ENCODE measurements around the gene CETP.
"Not testable (repeated sequence)": the region's sequence is repeated elsewhere in the genome, so short reads cannot be mapped to it uniquely, and the experiment has no call there.

CETP gene

DNA sequence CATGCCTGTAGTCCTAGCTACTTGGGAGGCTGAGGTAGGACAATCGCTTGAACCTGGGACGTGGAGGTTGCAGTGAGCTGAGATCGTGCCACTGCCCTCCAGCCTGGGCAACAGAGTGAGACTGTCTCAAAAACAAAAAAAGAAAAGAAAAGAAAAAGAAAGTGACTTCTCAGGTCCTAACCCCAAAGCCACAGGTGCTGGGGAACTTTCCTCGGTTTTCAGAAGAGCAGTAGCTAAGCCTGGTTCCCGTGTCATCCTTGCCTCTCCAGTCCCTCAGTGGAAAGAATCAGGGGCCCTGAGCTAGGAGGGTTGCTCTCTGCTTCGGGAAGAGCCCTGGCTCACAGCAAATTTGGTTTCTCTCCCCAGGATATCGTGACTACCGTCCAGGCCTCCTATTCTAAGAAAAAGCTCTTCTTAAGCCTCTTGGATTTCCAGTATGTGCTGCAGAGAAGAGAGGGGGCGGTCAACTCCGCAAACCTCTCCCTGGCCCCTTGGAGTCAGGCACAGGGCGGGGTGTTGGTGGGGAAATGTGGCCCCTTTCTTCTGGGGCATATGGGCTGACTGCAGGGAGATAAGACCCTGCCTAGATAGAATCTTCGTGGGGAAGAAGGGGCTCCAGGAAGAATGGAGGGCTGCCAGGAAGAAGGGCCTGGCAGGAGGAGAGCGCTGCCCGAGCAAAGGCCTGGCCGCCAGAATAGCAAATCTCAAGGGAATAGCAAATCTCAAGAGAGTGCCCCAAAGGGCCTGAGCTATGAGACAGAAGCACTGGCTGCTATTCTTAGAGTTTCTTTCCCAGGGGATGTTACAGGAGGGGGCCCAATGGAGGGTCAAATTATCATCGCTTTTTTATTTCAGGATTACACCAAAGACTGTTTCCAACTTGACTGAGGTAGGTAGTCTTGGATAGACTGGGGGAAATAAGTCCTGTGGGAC lies 19.3 kb downstream of the CETP start:
- DNase-seq (ENCODE audit: low spot score) = no peak

DNA sequence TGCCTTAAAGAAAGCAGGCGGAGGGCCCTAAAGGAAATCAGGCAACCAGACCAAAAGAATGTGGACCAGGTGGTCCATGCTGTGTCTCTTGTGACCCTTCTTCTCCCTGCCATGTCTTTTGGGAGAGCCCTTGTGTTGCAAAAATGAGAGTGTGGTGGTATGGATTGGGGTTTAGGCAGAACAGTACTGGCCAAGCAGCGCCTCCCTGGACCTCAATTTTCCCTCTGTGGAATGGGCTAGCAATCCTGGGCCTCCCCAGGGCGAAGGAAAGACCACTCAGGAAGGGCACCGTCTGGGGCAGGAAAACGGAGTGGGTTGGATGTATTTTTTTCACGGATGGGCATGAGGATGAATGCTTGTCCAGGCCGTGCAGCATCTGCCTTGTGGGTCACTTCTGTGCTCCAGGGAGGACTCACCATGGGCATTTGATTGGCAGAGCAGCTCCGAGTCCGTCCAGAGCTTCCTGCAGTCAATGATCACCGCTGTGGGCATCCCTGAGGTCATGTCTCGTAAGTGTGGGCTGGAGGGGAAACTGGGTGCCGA lies 20.1 kb downstream of the CETP start:
- no peak for DNase-seq (ENCODE audit: low spot score)

GRCh38 chr16:56982695-56983094 lies 20.9 kb downstream of the CETP start:
- DNase-seq (ENCODE audit: low spot score) = no peak

GRCh38 chr16:56983211-56983751 lies 21.5 kb downstream of the CETP start:
- DNase-seq (ENCODE audit: low spot score) = no peak

DNA sequence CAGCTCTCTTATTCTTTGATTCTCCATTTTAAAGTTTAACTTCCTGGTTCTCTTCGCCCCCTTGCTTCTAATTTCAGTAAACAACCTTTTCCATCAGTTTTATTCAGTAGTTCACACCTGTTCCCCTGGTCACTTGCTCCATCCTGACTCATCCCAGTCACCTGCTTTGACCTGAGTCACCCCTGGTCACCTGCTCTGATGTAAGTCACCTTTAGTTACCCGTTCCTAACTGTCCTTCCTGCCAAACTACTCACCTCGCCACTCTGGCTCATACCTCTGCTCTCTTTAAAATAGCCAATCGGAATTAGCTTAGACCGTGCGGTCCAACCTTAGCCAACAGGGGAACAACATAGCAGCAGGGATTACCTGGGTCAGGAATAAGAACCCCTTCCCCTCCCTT lies 22.9 kb downstream of the CETP start:
- DNase-seq (ENCODE audit: low spot score) = no peak

GRCh38 chr16:56985288-56985961 lies 23.7 kb downstream of the CETP start:
- DNase-seq (ENCODE audit: low spot score) = peak; percentile 45

DNA sequence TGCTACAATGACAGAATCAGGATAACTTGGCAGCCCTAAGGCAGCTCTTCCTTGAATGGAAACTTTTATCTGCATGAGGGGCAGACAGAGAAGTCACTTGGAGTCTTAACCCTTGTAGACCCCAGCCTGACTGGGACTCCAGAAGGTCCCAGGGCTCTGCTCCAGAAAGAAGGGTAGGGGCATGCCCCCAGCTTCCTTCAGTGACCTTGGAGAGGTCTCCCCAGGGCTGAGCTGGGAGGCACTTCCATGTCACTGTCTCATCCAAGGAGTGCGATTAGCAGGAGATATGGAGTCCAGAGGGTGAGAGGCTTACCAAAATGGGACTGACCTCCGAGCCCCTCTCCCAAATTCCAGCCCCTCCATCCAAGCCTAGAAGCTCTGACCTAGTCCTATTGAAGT lies 24.2 kb downstream of the CETP start:
- no peak for DNase-seq (ENCODE audit: low spot score)

DNA sequence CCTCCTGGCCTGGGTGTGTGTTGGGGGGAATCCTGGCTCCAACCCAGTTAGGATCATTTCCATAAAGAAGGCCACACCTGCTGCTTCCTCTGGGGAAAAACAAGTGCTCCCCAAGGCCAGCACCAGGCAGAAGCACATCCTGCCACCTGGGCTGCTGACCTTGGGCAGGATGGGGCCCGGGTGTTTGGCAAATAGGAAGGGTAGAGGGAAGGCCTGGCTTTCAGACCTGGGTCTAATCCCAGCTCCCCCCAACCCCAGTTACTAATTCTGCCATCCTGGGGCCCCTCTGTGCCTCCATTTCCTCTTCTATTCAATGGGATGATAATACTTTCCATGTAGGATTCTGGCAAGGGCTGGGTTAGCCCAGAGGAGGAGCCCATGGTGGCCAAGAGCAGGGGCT lies 24.6 kb downstream of the CETP start:
- DNase-seq (ENCODE audit: low spot score) = no peak

GRCh38 chr16:56986908-56987307 lies 25.2 kb downstream of the CETP start:
- DNase-seq (ENCODE audit: low spot score) = not testable (repeated sequence)

DNA sequence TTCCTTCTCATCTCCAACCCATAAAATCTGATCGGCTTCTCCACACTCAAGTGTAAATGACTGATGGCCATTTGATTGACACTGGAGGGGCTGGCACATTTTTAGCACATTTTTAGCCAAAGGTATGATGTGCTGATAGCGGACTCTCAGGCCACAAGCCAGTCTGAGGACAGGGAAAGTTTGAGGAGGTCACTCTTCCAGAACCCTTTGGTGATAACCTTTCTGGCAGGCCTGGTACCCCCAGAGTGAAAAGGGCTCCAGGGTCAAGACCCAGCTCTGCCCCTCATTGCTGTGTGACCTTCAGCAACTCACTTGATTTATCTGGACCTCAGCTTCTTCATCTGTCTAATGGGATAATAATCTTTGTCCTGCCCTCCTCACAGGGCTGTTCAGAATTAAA lies 25.9 kb downstream of the CETP start:
- DNase-seq (ENCODE audit: low spot score) = no peak

DNA sequence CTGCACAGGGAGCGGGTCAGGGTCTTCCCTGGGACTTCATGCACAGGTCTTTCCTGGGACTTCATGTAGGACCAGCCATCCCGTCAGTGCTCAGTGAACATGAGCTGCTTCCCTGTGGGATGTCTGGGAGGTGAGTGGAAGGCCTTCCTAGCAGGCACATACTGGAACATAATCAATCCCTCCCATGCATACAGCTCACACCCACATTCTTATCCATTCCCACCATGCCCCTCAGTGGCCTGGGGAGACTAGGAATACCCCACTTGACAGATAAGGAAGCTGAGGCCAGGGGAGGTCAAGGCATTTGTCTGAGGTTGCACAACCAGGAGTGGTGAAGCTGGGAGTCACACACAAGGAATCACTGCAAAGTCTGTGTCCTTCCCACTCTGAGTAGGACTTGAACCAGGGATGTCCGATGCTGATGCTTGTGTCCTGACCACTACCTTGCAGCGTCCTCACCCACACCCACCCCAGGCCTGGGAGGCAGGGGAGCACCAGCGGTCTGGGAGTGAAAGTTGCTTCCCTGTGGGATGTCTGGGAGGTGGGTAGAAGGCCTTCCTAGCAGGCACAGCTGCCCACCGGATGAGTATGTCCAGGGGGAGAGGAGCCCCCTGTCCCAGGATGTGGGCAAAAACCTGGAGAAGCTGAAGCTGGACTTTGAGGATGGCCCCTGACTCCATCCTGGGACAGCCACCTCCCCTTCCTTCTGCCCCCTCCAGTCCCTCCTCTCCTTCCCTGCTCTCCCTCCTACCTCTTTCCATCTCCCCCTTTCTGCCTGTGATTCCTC lies 26.6 kb downstream of the CETP start:
- DNase-seq (ENCODE audit: low spot score) = no peak

GRCh38 chr16:56988948-56989945 lies 27.5 kb downstream of the CETP start, which contains the start of gene NLRC5:
Gene NLRC5, plus strand, starts transcription at chr16:56989557. Its CDS starts 31,156 bp downstream, at chr16:57020713.
- DNase-seq (ENCODE audit: low spot score) = peak; percentile 48

DNA sequence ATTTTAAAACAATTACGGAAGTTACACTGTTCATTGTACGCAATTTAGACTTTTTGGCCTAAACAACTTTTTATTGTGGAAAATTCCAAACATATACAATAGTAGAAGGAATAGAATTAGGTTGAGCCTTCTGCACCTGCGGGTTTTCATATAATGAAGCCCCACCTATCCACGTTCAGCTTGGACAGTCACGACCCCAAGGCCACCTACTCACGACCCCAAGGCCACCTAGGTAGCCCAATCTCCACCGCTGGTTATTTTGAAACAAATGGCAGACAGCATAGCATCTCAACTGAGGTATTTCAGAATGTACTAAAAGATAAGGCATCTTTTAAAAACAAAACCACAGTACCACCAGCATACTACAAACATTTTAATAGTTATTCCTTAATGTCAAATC lies 28.2 kb downstream of the CETP start:
- DNase-seq (ENCODE audit: low spot score) = no peak

DNA sequence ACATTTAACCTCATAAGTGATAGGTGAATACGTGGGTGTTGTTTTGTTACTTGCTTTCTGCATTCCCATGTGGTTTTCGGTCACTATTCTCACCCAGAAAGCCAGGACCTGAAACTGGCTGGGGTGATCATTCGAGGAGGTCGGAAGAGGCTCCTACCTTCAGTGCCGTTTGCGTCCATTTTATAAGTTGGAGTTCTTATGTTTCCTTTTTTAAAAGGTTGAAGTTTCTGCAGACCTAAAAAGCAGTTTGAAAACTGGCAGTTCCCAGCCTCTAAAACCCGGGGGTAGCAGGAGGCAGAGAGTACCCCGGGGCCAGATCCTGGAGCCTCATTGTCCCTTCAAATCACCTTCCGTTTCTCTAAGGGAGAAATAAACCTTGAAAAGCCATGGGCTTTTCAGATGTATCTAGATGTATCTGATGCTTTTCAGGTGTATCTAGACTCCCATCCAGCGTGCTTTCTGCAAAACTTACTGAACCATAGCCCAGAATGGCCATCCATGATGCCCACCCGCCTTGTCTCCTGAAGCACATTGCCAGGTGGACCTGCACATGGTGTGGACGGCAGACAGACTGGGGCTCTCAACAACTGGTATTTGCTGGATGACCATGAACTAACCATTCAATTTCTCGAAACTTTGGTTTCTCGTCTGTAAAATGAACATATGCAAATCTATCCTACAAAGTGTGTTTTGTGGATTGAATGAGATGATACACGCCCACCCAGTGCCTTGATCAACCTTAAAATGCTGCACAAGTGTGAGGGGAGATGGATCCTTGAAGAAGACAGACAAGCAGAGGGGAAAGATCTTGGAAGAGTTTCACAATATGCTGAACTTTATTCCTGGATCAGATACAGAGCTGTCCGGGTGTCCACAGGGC lies 28.9 kb downstream of the CETP start:
- no peak for DNase-seq (ENCODE audit: low spot score)

- not testable (repeated sequence) for DNase-seq (ENCODE audit: low spot score)
Measured at GRCh38 chr16:56992431-56992830, 30.7 kb downstream of the CETP start.

GRCh38 chr16:56993204-56993603 lies 31.5 kb downstream of the CETP start:
- DNase-seq (ENCODE audit: low spot score) = no peak

- DNase-seq (ENCODE audit: low spot score) = no peak
Measured at GRCh38 chr16:56994311-56994710, 32.6 kb downstream of the CETP start.

DNA sequence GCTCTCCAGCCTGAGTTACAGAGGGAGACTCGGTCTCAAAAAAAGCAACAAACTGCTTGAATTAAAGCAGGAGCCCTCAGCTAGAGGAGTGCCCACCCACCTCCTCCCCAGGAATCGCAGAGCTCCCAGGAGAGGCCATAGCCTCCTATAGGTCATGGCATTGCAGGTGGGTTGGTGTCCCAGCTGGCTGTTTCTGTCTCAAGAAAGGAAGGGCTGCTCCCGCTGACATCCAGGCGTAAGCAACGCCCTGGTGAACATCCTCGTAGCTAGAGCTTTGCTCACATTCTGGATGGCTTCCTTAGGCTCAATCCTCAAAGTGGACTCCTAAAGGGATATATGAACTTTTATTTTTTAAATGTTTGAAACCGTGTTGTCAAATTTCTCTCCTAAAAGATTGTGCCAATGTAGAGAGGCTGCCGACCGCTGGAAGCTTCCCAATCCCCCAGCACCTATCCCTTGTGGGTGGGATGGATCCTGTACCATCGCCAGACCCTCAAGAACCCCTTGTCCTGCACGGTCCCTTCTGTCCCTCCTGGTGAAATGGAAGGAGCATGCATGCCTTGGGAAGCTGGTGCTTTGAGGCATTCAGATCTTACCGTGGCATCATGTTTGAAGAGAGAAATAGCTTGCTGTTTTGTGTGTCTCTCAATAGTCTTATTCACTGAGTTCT lies 33.5 kb downstream of the CETP start:
- DNase-seq (ENCODE audit: low spot score) = no peak

- no peak for DNase-seq (ENCODE audit: low spot score)
Measured at GRCh38 chr16:56997264-56997663, 35.5 kb downstream of the CETP start.
